SK-N-SH (cell line): ENCODE results near the gene MYO1C.

Experiments used
- MAX ChIP-seq: IDR thresholded peaks from 2 replicates; pipeline ENCODE4 v1.4.0; 2012; ENCODE audit warnings: low read depth
- POLR2AphosphoS5 ChIP-seq: IDR thresholded peaks from 2 replicates; pipeline ENCODE4 v1.6.1; 2012; ENCODE audit warnings: low read depth, low read length
- TAF1 ChIP-seq: IDR thresholded peaks from 2 replicates; pipeline ENCODE4 v1.6.1; 2012; ENCODE audit warnings: low read depth, mild to moderate bottlenecking, low read length, moderate library complexity, borderline replicate concordance
- TF ChIP-seq, protein P1 (sequence below): fragments of 200-600 bp; sonication (generic); IDR thresholded peaks from 2 replicates; pipeline ENCODE4 v1.6.1; 2017; ENCODE audit warnings: antibody characterized with exemption, mild to moderate bottlenecking, moderate library complexity

DNA sequence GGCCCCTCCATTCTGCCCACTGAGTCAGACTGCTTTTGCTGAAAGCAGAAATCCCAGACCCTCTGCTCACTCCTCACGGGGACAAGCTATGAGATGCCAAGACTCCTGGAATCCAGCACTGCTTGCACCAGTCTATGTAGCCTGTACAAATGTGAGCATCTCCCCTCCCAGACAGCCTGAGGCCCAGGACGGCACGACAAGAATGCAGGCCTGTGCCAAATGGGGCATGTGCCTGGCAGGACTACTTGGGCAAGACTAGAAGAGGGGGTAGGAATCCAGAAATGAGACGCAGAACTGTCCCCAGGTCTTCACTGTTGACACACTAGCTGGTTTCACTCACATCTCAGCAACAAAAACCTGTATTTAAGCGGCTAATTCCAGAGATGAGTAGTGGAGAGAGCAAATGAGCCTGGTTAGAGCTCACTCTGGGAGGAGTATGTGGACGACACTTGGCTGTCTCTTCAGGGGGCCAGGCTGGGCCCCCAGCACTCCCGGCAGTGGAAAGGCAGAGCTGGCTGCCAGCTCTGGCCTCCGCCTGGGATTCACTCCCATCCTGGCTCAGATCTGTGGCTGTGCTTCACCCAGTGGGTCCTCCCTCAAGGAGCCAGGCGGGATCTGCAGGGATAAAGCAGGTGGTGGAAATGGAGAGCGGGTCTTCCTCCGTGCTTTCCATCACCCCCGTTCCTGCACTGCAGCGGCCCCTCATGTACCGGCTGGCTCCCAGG lies 2.9 kb upstream of the MYO1C start:
- TF ChIP-seq, protein P1, sequence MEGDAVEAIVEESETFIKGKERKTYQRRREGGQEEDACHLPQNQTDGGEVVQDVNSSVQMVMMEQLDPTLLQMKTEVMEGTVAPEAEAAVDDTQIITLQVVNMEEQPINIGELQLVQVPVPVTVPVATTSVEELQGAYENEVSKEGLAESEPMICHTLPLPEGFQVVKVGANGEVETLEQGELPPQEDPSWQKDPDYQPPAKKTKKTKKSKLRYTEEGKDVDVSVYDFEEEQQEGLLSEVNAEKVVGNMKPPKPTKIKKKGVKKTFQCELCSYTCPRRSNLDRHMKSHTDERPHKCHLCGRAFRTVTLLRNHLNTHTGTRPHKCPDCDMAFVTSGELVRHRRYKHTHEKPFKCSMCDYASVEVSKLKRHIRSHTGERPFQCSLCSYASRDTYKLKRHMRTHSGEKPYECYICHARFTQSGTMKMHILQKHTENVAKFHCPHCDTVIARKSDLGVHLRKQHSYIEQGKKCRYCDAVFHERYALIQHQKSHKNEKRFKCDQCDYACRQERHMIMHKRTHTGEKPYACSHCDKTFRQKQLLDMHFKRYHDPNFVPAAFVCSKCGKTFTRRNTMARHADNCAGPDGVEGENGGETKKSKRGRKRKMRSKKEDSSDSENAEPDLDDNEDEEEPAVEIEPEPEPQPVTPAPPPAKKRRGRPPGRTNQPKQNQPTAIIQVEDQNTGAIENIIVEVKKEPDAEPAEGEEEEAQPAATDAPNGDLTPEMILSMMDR: no peak
- TF ChIP-seq TAF1: no peak
- 0 out of 2 replicates have a peak, but pooled peaks have one; percentile 16 for TF ChIP-seq MAX
- no peak for TF ChIP-seq POLR2AphosphoS5
